ENCODE data around the gene AMY1A.
"Not testable (repeated sequence)": the region's sequence is repeated elsewhere in the genome, so short reads cannot be mapped to it uniquely, and the experiment has no call there.

- not testable (repeated sequence) for TF ChIP-seq POLR2AphosphoS5 (IDR thresholded peaks at IDR 0.05; ENCODE audit: borderline replicate concordance, low read depth, low read length); EZH2 (IDR thresholded peaks at IDR 0.05)
These were observed 4.7 kb upstream of the AMY1A start for GRCh38 chr1:103650889-103651288.

Data from SK-N-MC (cell line).